Activated naive CD8-positive, alpha-beta T cell (primary cell): ENCODE data around the gene XG.
"Not testable (repeated sequence)": the region's sequence is repeated elsewhere in the genome, so short reads cannot be mapped to it uniquely, and the experiment has no call there.

Experiments used
- H3K27ac Mint-ChIP-seq: one replicate; pipeline ENCODE4 v1.8.0; 2021; ENCODE audit warnings: mixed read lengths
- H3K27me3 Mint-ChIP-seq: one replicate; pipeline ENCODE4 v1.8.0; 2021; ENCODE audit warnings: mixed read lengths
- H3K36me3 Mint-ChIP-seq: one replicate; pipeline ENCODE4 v1.8.0; 2021; ENCODE audit warnings: mixed read lengths
- H3K4me1 Mint-ChIP-seq: one replicate; pipeline ENCODE4 v1.8.0; 2021; ENCODE audit warnings: low read depth, mixed read lengths
- H3K4me3 Mint-ChIP-seq: one replicate; pipeline ENCODE4 v1.8.0; 2021; ENCODE audit warnings: mild to moderate bottlenecking, mixed read lengths
- H3K9me3 Mint-ChIP-seq: one replicate; pipeline ENCODE4 v1.8.0; 2021; ENCODE audit warnings: low read depth, mixed read lengths

XG gene

DNA sequence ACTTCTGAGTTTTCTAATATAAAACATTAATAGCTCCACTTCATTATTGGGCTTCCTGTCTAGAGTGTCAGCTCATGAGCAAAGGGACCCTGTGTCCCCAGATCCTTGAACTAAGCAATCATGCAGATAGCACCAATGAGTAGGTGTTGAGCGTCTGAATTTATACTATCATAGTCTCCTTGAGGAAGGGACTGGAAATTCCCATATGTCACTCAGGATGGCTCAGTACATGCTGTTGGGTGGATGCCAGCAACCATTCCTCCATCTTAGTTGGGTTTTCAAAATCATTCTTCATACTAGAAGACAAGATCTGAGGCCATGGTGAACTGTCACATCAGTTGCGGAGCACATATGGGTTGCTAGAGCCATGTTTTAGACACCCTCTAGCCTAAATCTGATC is 33.0 kb upstream of the XG start:
- H3K27me3 Mint-ChIP-seq: no peaks in the 10 kb centered on the region
- no peak overlapping the region for H3K4me3 Mint-ChIP-seq
- peaks cover 27% of the 10 kb centered on the region for H3K4me1 Mint-ChIP-seq
- no peaks in the 10 kb centered on the region for H3K9me3 Mint-ChIP-seq
- H3K27ac Mint-ChIP-seq: no peak overlapping the region
- peaks cover 26% of the 10 kb centered on the region for H3K36me3 Mint-ChIP-seq

DNA sequence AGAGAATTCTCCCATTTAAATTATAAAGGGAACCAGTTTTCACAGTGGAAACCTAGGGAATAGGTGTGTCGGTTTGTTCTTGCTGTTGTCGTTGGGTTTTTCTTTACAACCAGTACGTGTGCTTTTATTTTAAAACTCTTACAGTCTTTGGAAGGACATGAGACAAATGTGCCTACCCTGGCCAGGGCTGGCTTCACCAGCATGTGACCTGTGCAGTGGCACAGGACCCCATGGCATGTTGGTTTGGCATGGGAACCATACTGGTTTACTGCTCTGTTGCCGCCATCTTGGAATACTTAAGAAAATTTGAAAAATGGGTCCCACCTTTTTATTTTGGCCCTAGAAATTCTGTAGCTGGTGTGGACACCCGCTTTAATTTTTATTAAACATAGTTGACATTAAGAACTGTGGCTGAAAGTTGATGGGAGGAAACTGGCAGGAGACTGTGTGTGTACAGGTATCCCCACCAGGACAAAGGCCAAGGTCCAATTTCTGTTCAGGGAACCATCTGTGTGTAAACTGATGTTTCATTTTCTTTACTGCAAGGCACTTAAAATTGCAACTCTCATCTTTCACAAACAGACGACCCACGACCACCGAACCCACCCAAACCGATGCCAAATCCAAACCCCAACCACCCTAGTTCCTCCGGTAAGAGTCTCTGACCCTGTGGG is 31.9 kb upstream of the XG start:
- Mint-ChIP-seq H3K27ac (no peak overlapping the region), H3K27me3 (no peaks in the 10 kb centered on the region), H3K36me3 (peaks cover 30% of the 10 kb centered on the region), H3K4me3 (no peak overlapping the region), H3K9me3 (no peaks in the 10 kb centered on the region), H3K4me1 (peaks cover 17% of the 10 kb centered on the region)

DNA sequence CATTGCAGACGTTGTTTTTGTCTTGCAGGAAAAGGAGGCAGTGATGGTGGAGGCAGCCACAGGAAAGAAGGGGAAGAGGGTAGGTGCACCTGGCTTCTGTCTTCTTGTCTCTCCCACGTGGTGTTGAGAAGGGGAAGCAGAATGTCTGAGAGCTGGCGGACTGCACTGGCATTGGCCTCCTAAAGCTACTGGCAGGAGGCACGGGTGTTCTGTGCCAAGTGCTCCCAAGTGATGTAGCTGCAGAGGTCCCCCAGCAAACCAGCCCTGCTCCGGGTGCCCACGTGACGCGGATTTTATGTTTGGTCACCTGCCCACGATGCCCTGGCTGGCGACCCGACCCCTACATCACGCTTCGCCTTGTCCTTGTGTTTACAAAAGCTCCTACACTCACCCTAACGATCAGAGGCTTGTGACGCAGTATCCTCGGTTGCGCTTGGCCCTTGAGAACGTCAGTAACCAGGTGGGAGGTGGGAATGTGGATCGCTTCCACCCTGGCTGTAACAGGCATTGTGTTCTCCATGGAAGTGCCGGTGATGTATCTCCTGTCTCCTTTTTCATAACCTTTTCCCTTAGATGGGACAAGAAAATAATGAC is 28.5 kb upstream of the XG start:
- Mint-ChIP-seq H3K9me3 (no peaks in the 10 kb centered on the region), H3K36me3 (peaks cover 33% of the 10 kb centered on the region), H3K27ac (no peak overlapping the region), H3K27me3 (no peaks in the 10 kb centered on the region), H3K4me1 (no peaks in the 10 kb centered on the region), H3K4me3 (no peak overlapping the region)

DNA sequence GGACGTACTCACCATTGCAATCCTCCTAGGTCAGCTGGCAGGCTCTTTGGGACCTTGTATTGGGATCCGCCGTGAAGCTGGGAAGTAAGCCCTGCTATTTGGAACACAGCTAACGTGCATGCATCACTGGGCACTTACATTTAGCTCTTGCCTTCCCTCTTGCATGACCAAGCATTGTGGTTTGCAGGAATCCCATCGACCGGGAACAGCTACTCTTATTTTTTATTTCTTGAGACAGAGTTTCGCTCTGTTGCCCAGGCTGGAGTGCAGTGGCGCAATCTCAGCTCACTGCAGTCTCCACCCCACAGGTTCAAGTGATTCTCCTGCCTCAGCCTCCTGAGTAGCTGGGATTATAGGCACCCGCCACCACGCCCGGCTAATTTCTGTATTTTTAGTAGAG is 24.6 kb upstream of the XG start:
- not testable (repeated sequence) for H3K9me3 Mint-ChIP-seq, H3K4me1 Mint-ChIP-seq, H3K4me3 Mint-ChIP-seq, H3K27ac Mint-ChIP-seq, H3K27me3 Mint-ChIP-seq
- peaks cover 21% of the 10 kb centered on the region for H3K36me3 Mint-ChIP-seq

DNA sequence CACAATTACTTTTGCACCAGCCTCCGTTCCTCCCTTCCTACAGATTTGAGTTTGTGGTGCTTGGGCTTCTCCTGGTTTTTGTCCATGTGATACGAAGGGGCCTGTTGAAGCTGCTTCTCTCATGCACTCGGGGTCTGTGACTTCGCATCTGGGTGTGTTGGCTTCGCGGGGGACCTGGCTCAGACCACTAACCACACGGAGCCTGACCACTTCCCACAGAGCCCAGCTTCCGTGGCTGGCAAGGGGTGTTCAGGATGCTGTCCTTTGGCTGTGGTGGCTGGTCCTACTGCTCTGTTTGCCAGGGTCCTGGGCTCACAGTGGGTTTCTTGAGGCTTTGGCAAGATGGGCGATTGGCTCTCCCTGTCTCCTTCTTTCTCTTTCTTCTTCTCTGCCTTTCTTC is 19.8 kb upstream of the XG start:
- H3K27me3 Mint-ChIP-seq: no peaks in the 10 kb centered on the region
- H3K4me1 Mint-ChIP-seq: peaks cover 8% of the 10 kb centered on the region
- peaks cover 19% of the 10 kb centered on the region for H3K36me3 Mint-ChIP-seq
- H3K4me3 Mint-ChIP-seq: no peak overlapping the region
- peak overlapping the region; percentile 41 for H3K27ac Mint-ChIP-seq
- no peaks in the 10 kb centered on the region for H3K9me3 Mint-ChIP-seq

DNA sequence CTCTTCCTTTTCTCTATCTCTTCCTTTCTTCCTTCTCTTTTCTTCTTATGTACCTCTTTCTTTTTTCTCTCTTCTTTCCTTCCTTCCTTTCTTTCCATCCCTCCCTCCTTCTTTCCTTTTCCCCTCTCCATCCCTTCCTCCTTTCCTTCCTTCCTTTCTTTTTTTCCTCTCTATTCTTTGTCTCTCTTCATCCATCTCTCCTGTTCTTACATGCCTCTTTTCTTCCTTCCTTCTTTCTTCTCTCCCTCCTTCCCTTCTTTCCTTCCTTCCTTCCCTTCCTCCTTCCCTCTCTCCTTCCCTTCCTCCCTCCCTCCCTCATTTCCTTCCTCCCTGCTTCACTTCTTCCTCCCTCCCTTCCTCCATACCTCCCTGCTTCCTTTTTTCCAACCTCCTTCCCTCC is 19.2 kb upstream of the XG start:
- Mint-ChIP-seq H3K9me3 (no peaks in the 10 kb centered on the region), H3K27ac (no peak overlapping the region), H3K4me3 (no peak overlapping the region), H3K27me3 (no peaks in the 10 kb centered on the region), H3K4me1 (peaks cover 8% of the 10 kb centered on the region), H3K36me3 (peaks cover 19% of the 10 kb centered on the region)

DNA sequence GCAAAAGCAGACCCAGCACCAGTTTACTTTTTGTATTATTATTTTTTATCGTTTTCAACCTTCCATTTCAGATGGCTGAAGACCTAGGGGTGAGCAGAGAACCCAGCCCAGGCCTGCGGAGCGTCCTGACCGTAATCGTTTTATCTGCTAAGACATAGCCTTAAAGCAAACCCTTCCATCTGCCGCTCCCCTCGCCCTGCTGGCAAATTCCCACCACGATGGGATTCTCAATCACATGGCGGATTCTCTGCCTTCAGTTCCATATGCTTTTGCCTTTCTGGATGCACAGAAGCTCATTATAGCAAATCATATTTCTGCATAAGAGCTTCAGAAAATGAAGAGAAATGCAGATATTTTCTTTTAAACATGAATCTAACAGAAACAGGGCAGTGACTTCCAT is 18.6 kb upstream of the XG start:
- Mint-ChIP-seq H3K27ac (no peak overlapping the region), H3K9me3 (no peaks in the 10 kb centered on the region), H3K27me3 (no peaks in the 10 kb centered on the region), H3K36me3 (peaks cover 18% of the 10 kb centered on the region), H3K4me3 (no peak overlapping the region), H3K4me1 (peaks cover 8% of the 10 kb centered on the region)

DNA sequence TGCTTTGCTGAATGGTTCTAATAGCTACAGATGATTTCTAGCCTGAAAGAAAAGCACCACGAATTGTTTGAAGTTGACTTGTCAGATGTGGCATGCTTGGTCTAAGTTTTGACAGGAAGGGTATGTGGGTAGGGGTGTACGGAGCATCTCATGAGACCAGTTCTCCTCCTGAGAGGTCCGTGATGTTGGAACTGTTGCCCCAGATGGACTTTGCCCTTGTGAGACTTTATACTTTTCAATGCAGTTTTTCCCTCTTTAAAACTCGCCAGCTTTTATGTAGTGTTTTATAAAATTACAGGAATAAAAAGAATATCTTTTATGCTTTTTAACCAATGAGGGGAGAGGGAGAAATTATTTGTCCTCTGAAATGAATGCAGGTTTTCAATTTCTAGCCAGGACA is 16.6 kb upstream of the XG start:
- Mint-ChIP-seq H3K4me3 (no peak overlapping the region), H3K9me3 (no peaks in the 10 kb centered on the region), H3K27ac (no peak overlapping the region), H3K4me1 (peaks cover 8% of the 10 kb centered on the region), H3K36me3 (peaks cover 14% of the 10 kb centered on the region), H3K27me3 (no peaks in the 10 kb centered on the region)

DNA sequence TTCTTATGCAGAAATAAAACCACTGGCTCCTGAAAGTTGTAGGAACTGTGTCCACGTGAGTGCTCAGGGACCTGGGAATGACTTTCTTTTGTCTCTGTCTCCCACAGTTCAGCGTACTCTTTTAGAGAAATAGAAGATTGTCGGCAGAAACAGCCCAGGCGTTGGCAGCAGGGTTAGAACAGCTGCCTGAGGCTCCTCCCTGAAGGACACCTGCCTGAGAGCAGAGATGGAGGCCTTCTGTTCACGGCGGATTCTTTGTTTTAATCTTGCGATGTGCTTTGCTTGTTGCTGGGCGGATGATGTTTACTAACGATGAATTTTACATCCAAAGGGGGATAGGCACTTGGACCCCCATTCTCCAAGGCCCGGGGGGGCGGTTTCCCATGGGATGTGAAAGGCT is 11.2 kb upstream of the XG start:
- Mint-ChIP-seq H3K4me3 (no peak overlapping the region), H3K36me3 (peaks cover 15% of the 10 kb centered on the region), H3K27me3 (no peaks in the 10 kb centered on the region), H3K4me1 (peaks cover under 1% of the 10 kb centered on the region), H3K27ac (no peak overlapping the region), H3K9me3 (no peaks in the 10 kb centered on the region)

DNA sequence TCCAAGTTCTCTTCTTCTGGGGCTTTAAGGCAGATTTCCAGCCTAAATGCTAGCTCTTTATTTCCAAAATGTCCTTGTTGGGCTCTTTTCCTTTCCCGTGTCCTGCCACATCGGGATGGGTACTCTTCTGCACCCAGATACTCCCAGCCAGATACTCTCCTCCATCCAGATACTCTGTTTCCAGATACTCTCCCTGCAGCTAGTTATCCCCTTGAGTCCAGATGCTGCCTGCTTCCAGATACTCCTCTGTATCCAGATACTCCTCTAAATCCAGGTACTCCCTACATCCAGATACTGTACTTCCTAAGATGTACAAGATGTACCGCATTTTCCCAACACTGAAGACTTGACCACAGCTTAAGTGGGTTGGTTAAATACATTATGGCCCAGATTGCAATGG is 10.5 kb upstream of the XG start:
- Mint-ChIP-seq H3K4me3 (no peak overlapping the region), H3K36me3 (peaks cover 15% of the 10 kb centered on the region), H3K27ac (no peak overlapping the region), H3K4me1 (no peaks in the 10 kb centered on the region), H3K9me3 (no peaks in the 10 kb centered on the region), H3K27me3 (no peaks in the 10 kb centered on the region)

DNA sequence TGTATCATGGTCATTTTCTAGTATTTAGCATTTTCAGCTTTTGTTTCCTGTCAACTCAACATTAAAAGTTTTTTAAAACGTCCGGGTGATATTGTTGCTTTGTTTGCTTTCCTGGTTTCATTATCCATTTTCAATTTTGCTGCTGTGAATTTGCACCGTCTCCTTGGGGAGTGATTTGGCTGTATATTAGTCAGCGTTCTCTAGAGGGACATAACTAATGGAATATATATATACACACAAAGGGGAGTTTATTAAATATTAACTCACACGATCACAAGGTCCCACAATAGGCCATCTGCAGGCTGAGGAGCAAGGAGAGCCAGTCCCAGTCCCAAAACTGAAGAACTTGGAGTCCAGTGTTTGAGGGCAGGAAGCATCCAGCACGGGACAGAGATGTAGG is 5.6 kb upstream of the XG start:
- H3K4me3 Mint-ChIP-seq, H3K9me3 Mint-ChIP-seq, H3K27ac Mint-ChIP-seq, H3K4me1 Mint-ChIP-seq, H3K36me3 Mint-ChIP-seq, H3K27me3 Mint-ChIP-seq: not testable (repeated sequence)

DNA sequence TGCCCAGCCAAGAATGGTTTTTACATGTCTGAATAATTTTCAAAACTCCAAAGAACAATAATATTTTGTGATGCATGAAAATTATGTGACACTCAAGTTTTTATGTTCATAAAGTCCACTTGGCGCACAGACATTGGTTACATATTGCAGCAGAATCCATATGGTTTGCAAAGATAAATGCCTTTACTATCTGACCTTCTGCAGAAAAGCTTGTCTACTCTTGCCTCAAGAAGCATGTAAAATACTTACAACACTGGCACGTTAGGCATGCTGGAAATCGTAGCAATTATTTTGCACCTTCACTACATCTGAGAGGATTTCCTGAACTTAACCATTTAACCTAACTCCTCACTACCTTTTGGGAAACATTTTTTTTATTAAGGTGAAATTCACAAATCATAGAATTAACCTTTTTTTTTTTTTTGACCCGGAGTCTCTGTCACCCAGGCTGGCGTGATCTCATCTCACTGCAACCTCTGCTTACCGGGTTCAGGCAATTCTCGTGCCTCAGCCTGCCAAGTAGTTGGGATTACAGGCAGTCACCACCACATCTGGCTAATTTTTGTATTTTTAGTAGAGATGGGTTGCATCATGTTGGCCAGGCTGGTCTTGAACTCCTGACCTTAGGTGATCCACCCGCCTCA is 3.5 kb upstream of the XG start:
- no peaks in the 10 kb centered on the region for H3K36me3 Mint-ChIP-seq

DNA sequence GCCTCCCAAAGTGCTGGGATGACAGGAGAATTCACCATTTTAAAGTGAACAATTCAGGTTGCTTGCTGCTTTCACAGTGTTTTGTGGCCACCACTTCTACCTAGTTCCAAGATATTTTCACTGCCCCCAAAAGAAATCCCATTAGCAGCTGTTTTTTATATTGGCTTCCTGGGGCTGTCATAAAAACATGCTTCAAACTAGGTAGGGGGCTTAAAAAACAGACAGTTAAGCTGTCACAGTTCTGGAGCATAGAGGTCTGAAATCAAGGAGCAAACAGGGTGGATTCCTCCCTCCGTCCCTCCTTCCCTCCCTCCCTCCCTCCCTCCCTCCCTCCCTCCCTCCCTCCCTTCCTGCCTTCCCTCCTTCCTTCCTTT is 3.0 kb upstream of the XG start:
- Mint-ChIP-seq H3K27ac (no peak overlapping the region), H3K9me3 (no peaks in the 10 kb centered on the region), H3K27me3 (no peaks in the 10 kb centered on the region), H3K36me3 (no peaks in the 10 kb centered on the region), H3K4me3 (no peak overlapping the region), H3K4me1 (no peaks in the 10 kb centered on the region)

More for the DNA sequence above, 3.5 kb upstream of the XG start:
- no peaks in the 10 kb centered on the region for H3K27me3 Mint-ChIP-seq
- no peaks in the 10 kb centered on the region for H3K4me1 Mint-ChIP-seq
- H3K27ac Mint-ChIP-seq: no peak overlapping the region
- no peak overlapping the region for H3K4me3 Mint-ChIP-seq
- no peaks in the 10 kb centered on the region for H3K9me3 Mint-ChIP-seq

DNA sequence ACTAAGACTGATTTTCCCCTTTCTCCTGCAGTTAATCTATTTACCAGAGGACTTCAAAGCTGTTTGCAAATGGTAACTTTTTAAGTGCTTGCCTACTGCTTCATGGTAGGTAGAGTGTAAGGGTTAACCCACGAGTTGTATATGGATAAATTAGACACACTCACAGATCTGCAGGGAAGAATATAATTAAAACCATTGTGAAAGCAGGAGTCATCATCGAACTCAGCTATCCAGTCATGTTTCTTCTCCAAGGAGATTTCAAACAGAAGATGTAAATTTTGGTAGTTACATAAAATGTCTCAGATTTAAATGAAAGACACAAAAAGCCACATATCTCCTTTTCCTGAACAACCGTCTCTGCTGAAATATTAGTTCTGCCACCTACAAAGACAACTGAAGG is 549 bp upstream of the XG start:
- Mint-ChIP-seq H3K27me3 (peaks cover 2% of the 10 kb centered on the region), H3K4me1 (no peaks in the 10 kb centered on the region), H3K4me3 (no peak overlapping the region), H3K9me3 (no peaks in the 10 kb centered on the region), H3K36me3 (no peaks in the 10 kb centered on the region), H3K27ac (no peak overlapping the region)

DNA sequence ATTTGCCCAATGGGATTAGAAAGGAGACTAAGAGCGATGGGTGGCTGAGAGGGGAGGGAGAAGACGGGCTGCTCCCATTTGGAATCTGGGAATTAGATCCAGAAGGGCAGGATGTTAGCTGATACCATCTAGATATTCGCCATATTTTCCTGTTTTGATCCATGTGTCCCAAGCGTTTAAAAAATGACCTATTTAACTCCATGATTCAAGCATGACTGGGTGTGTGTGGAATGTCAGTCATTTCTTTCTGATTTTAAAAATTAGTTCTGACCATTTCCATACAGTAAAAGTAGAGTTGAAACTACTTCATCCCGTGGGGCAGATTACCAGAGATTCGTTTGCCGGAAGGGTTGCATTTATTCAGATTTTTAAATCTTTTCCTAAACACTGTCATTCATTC is 601 bp downstream of the XG start:
- not testable (repeated sequence) for H3K4me3 Mint-ChIP-seq, H3K27ac Mint-ChIP-seq, H3K36me3 Mint-ChIP-seq, H3K9me3 Mint-ChIP-seq, H3K4me1 Mint-ChIP-seq, H3K27me3 Mint-ChIP-seq

DNA sequence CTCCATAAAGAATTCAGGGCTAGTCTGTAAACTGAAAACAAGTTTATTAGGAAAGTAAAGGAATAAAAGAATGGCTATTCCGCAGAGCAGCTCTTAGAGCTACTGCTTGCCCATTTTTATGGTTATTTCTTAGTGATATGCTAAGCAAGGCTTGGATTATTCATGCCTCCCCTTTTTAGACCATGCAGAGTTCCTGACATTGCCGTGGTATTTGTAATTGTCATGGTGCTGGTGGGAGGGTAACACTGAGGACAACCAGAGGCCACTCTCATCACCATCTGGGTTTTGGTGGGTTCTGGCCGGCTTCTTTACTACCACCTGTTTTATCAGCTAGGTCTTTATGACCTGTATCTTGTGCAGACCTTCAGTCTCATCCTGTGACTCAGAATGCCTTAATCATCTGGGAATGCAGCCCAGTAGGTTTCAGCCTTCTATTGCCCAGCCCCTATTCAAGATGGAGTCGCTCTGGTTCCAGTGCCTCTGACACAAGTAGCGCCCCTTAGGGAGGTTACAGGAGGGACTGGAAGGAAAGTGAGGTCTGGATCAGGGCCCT is 3.4 kb downstream of the XG start:
- not testable (repeated sequence) for H3K9me3 Mint-ChIP-seq, H3K36me3 Mint-ChIP-seq, H3K27me3 Mint-ChIP-seq, H3K27ac Mint-ChIP-seq, H3K4me3 Mint-ChIP-seq, H3K4me1 Mint-ChIP-seq
